ENCODE results near the gene RAMP1. TPM values are rescaled to one million over a fixed set of nuclear protein-coding genes. Genes with fewer than 3 reads are reported as not detected.

Gene RAMP1
- total RNA-seq, 1 experiment from 2014 or later = 23.4 TPM

DNA sequence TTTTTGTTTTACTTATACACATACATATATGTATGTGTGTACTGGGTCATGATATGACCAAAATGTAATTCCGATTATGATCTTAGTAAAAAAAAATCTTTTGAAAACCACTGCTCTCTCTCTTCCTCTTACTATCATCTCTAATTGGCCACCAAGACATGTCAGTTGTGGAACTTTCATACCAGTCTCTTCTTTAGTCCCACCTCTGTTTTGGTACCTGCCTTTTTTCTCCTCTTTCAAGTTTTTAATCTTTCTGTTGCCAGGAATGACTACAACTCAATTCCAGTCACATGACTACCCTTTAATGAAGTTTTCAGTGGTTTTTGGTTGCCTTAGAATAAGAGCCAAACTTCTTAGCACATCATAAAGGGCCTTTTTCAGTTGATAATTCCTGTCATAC is 43.8 kb upstream of the RAMP1 start (continued):
- TF ChIP-seq TCF7L2 (IDR thresholded peaks at IDR 0.05; ENCODE audit: borderline replicate concordance, extremely low read depth, insufficient read depth, insufficient read length) = no peak
- no peak for TF ChIP-seq EGR1 (IDR thresholded peaks at IDR 0.05; ENCODE audit: low read depth)
- TF ChIP-seq ZFX (IDR thresholded peaks at IDR 0.05) = no peak
- no peak for TF ChIP-seq SRF (IDR thresholded peaks at IDR 0.05; ENCODE audit: low read depth)

DNA sequence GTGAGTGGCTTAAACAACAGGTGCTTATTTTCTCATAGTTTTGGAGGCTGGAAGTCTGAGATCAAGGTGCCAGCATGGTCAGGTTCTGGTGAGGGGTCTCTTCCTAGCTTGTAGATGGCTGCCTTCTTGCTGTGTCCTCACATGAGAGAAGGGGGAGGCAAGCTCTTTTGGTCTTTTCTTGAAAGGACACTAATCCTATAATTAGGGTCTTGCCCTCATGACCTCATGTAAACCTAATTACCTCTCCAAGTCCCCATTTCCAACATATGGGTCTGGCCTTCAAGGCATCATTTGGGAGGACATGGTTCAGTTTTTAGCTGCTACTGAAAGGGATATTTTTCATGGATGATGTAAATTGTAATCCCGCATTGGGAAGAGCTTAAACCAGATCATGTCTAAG is 42.9 kb upstream of the RAMP1 start:
- Histone ChIP-seq H3K27ac (ENCODE audit: low read depth, low read length) (no peak overlapping the region), H3K9me3 (ENCODE audit: control insufficient read depth in 1 of 2, insufficient read depth in 1 of 2, low read depth in 1 of 2, low read length in 2 of 2) (no peaks in the 10 kb centered on the region), H3K79me2 (ENCODE audit: insufficient read depth, low read length) (no peaks in the 10 kb centered on the region), H3K9ac (ENCODE audit: low read length) (no peak overlapping the region), H3K36me3 (ENCODE audit: control insufficient read depth in 1 of 2, insufficient read depth in 2 of 2, low read length in 2 of 2) (no peaks in the 10 kb centered on the region), H3K9me2 (ENCODE audit: insufficient read depth) (no peaks in the 10 kb centered on the region), H3K27me3 (ENCODE audit: insufficient read depth, low read length) (no peaks in the 10 kb centered on the region), H3K4me3 (replicated peaks in 1 of 2; ENCODE audit: low read depth in 1 of 2, low read length in 2 of 2) (no peak overlapping the region), H2AFZ (ENCODE audit: low read depth, low read length, poor library complexity, severe bottlenecking) (no peak overlapping the region), H3K4me2 (ENCODE audit: low read length) (no peak overlapping the region), H3K4me1 (ENCODE audit: control insufficient read depth in 1 of 2, insufficient read depth in 2 of 2, low read length in 2 of 2) (no peaks in the 10 kb centered on the region), H4K20me1 (ENCODE audit: insufficient read depth) (no peaks in the 10 kb centered on the region)
- DNase-seq (ENCODE audit: low read depth, low spot score) (no peak), ATAC-seq (no peak)
- ChIA-PET RAD21 (ENCODE audit: low non-redundant PET in 1 of 2, low total read pairs in 2 of 2, uncharacterized antibody in 2 of 2, unreplicated experiment in 2 of 2) (no interaction called here), POLR2A (no interaction called here), CTCF (no interaction called here)
- no TSS peak for BruUV-seq (replicated peaks)
- TF ChIP-seq ZNF274 (IDR thresholded peaks at IDR 0.05; ENCODE audit: low read depth, low read length) (no peak), ELF1 (IDR thresholded peaks at IDR 0.05; ENCODE audit: borderline replicate concordance, low read depth) (no peak), EZH2phosphoT487 (IDR thresholded peaks at IDR 0.05; ENCODE audit: borderline replicate concordance) (no peak), EGR1 (IDR thresholded peaks at IDR 0.05; ENCODE audit: low read depth) (no peak), EZH2 (IDR thresholded peaks at IDR 0.05) (no peak), YY1 (IDR thresholded peaks at IDR 0.05; ENCODE audit: extremely low read depth, insufficient replicate concordance, low read depth, low read length) (no peak), RAD21 (IDR thresholded peaks at IDR 0.05; ENCODE audit: low read depth) (no peak), POLR2AphosphoS5 (IDR thresholded peaks at IDR 0.05; ENCODE audit: low read depth, low read length) (no peak), SIN3A (IDR thresholded peaks at IDR 0.05; ENCODE audit: low read depth) (no peak), SP1 (IDR thresholded peaks at IDR 0.05; ENCODE audit: low read depth) (no peak), TCF7L2 (IDR thresholded peaks at IDR 0.05; ENCODE audit: borderline replicate concordance, extremely low read depth, insufficient read depth, insufficient read length) (no peak)
- TF ChIP-seq, protein P1, sequence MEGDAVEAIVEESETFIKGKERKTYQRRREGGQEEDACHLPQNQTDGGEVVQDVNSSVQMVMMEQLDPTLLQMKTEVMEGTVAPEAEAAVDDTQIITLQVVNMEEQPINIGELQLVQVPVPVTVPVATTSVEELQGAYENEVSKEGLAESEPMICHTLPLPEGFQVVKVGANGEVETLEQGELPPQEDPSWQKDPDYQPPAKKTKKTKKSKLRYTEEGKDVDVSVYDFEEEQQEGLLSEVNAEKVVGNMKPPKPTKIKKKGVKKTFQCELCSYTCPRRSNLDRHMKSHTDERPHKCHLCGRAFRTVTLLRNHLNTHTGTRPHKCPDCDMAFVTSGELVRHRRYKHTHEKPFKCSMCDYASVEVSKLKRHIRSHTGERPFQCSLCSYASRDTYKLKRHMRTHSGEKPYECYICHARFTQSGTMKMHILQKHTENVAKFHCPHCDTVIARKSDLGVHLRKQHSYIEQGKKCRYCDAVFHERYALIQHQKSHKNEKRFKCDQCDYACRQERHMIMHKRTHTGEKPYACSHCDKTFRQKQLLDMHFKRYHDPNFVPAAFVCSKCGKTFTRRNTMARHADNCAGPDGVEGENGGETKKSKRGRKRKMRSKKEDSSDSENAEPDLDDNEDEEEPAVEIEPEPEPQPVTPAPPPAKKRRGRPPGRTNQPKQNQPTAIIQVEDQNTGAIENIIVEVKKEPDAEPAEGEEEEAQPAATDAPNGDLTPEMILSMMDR (IDR thresholded peaks at IDR 0.05 in 2 of 3, conservative IDR thresholded peaks at IDR 0.05 in 1 of 3; ENCODE audit: borderline replicate concordance in 1 of 3, insufficient read depth in 1 of 3, low read depth in 2 of 3, low read length in 2 of 3) = no peak
- TF ChIP-seq, protein P2, sequence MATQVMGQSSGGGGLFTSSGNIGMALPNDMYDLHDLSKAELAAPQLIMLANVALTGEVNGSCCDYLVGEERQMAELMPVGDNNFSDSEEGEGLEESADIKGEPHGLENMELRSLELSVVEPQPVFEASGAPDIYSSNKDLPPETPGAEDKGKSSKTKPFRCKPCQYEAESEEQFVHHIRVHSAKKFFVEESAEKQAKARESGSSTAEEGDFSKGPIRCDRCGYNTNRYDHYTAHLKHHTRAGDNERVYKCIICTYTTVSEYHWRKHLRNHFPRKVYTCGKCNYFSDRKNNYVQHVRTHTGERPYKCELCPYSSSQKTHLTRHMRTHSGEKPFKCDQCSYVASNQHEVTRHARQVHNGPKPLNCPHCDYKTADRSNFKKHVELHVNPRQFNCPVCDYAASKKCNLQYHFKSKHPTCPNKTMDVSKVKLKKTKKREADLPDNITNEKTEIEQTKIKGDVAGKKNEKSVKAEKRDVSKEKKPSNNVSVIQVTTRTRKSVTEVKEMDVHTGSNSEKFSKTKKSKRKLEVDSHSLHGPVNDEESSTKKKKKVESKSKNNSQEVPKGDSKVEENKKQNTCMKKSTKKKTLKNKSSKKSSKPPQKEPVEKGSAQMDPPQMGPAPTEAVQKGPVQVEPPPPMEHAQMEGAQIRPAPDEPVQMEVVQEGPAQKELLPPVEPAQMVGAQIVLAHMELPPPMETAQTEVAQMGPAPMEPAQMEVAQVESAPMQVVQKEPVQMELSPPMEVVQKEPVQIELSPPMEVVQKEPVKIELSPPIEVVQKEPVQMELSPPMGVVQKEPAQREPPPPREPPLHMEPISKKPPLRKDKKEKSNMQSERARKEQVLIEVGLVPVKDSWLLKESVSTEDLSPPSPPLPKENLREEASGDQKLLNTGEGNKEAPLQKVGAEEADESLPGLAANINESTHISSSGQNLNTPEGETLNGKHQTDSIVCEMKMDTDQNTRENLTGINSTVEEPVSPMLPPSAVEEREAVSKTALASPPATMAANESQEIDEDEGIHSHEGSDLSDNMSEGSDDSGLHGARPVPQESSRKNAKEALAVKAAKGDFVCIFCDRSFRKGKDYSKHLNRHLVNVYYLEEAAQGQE (IDR thresholded peaks at IDR 0.05; ENCODE audit: low read depth) = no peak
- TF ChIP-seq, protein P3, sequence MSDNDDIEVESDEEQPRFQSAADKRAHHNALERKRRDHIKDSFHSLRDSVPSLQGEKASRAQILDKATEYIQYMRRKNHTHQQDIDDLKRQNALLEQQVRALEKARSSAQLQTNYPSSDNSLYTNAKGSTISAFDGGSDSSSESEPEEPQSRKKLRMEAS (IDR thresholded peaks at IDR 0.05) = no peak
- TF ChIP-seq, protein P4, sequence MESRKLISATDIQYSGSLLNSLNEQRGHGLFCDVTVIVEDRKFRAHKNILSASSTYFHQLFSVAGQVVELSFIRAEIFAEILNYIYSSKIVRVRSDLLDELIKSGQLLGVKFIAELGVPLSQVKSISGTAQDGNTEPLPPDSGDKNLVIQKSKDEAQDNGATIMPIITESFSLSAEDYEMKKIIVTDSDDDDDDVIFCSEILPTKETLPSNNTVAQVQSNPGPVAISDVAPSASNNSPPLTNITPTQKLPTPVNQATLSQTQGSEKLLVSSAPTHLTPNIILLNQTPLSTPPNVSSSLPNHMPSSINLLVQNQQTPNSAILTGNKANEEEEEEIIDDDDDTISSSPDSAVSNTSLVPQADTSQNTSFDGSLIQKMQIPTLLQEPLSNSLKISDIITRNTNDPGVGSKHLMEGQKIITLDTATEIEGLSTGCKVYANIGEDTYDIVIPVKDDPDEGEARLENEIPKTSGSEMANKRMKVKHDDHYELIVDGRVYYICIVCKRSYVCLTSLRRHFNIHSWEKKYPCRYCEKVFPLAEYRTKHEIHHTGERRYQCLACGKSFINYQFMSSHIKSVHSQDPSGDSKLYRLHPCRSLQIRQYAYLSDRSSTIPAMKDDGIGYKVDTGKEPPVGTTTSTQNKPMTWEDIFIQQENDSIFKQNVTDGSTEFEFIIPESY (IDR thresholded peaks at IDR 0.05; ENCODE audit: extremely low read depth, insufficient replicate concordance, low read length) = no peak
- intact Hi-C loops (cut with micrococcal nuclease) = no loop called here
